GDM1 (cell line): ENCODE data around the gene TIRAP.
"Not testable (repeated sequence)": the region's sequence is repeated elsewhere in the genome, so short reads cannot be mapped to it uniquely, and the experiment has no call there.

Experiments used
- DNase-seq: peaks from one replicate; lab custom pipeline; 2025; lab: John Stamatoyannopoulos, UW

Gene TIRAP, protein sequence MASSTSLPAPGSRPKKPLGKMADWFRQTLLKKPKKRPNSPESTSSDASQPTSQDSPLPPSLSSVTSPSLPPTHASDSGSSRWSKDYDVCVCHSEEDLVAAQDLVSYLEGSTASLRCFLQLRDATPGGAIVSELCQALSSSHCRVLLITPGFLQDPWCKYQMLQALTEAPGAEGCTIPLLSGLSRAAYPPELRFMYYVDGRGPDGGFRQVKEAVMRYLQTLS

DNA sequence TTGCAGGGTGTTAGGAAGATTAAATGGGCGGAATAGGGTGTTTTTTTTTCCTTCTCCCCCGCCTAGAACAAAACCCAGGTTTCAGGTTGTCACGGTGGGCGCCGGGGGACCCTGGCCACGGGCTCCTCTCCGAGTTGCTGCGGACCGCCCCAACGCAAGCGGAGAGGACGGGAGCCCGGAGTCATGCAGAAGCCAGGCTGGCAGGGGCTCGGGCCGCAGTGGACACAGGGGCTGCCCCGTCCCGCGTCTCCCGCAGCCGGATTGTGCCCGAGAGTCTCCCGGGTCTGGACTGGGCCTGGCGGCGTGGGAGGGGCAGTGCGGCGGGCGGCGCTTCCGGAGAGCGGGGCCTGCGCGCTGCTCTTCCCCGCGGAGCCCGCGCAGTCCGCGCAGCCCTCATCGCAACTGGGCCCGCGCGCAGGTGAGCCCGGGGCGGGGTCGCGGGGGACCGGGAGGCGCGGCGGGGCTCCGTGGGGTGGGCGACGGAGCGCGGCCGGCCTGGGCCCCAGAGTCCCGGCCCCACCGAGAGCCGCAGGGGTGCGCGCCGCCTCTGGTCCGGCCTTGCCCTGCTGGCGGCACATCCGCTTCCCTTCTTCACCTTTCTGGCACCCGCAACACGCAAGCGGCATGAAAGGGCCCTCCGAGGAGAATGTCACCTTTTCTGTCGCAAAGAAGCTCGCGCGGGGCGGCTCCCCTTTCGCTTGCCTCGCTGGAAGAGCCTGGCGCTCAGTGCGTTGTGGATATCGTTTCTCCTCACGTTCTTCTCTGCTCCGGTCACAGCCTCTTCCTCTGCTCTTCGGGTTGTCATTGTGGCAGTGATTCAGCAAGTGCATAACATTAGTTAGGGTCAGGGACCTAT is at the start of gene TIRAP:
Gene TIRAP, plus strand, starts transcription at position 358 of the 856 bp plus-strand sequence. CDS start 7,802 bp downstream, outside the sequence.
- no peak for DNase-seq

DNA sequence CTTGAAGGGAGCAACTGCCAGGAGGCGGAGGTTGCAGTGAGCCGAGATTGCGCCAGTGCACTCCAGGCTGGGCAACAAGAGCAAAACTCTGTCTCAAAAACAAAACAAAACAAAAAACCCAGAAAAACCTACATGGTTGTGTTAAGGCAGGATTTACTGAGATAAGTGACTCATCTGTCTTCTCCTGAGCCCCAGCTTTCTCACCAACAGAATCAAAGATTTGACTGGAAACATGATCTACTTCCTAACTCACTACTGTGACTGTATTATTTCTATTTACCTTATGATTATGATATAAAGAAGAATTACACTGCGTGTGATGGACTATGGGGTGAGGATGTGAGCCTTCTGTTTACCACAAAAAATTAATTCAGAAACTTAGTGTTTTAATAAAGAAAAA is 49.5 kb upstream of the TIRAP start:
- DNase-seq, result no peak

DNA sequence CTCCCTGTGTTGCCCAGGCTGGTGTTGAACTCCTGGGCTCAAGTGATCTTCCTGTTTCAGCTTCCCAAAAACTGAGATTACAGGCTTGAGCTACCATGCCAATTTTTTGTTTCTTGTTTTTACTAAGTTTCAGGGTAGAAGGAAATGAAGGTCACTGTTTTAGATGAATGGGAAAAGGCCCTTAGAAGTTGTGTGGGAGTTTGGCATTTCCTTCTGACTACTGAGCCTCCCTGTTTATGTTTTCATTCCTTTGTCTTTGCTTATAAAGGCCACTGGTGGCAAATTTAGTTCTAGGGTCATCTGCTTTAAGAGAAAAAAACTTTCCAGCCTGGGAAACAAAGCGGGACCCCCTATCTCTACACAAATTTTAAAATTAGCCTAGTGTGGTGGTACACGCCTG is 36.3 kb upstream of the TIRAP start:
- no peak for DNase-seq

DNA sequence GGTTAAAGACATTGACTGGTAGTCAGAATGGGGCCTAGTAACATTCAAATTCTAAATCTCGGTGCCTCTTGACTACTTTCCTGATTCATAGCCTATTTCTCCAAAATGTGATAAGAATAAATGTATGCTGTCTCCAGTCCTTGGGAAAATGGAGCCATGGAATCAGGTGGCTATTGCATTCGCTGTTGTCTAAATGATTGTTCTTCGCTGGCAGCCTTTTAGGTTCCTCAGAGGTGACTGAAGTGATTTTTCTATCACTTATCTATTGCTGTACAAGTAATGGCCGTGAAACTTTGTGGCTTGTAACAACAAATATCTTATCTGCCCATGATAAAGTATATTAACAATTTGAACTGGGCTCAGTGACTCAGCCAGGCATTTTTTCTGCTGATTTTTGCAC is 29.6 kb upstream of the TIRAP start:
- no peak for DNase-seq

DNA sequence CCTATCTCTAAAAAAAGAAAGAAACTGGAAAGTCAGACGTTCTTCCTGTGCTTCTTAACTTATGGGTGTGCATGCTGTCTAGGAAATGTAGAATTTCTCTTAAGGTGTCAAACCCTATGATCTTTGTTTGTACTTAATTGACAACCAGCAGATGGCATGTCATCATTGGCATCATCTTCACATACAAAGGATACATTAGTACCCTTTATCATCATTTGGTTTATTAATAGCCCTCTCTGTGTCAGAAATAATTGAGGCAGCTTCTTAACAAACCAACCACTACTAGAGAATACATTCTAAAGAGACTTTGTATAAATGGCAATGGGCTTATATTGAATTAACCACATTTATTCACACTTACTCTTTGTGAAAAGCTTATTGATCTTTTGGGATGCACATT is 28.1 kb upstream of the TIRAP start:
- no peak for DNase-seq

DNA sequence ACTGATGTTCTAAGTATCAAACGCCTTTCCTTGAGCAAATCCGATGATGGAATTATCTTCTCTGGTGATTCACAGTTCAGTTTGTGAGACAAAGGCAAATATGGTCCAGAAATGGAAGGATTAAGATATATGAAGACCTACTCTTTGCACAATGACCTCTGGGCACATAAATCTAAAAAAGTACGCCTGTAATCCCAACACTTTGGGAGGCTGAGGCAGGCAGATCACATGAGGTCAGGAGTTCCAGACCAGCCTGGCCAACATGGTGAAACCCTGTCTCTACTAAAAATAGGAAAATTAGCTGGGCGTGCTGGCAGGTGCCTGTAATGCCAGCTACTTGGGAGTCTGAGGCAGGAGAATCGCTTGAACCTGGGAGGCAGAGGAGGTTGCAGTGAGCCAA is 27.4 kb upstream of the TIRAP start:
- DNase-seq, result not testable (repeated sequence)

DNA sequence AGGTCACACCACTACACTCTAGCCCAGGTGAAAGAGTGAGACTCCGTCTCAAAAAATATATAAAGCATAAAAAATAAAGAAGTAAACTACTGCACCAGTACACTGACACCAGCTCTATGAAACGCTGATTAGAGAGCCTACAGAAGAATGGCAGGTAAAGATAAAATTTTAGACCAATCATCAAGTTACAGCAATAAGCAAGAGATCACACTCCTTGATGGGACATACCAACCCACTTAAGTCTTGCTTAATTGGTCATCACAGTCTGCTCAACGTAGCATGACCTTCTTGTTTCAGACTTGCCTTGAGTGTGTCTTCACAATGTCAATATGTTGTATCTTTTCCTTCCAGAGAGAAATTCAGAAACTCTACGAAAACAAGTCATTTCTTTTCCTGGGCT is 26.7 kb upstream of the TIRAP start:
- DNase-seq, result no peak

DNA sequence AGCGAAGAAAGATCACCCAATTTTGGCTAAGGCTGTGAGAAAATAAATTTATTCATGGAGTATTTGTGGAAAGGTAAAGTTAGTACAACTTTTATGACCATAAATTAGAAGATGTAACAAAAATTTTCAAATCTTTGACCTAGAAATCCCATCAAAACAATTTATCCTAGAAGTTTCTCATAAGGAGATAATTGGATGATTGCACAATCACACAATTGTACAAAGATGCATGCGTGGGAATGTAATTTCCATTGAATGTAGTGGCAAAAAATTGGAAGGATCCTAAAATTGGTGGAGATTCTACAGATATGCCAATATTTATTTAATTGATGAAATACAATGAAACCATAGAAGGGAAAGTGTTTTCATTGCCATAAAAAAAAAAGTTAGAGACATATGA is 25.7 kb upstream of the TIRAP start:
- no peak for DNase-seq

DNA sequence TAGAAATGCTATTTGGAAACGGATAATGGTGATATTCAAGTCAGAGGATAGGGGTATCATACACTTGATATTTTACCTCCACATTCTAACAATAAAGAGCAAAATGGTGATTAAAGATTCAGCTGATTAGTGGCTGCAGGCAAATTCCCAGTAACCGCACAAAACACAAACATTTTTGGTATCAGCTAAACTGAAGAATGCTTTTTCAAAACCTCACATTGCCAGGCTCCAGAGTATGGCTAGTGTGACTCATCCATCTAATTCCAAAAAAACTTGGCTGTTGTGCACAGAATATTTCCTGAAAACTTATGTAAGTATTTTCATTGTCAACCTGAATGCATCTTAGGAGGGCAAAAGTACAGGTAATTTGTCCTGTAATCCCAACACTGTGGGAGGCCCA is 25.1 kb upstream of the TIRAP start:
- DNase-seq, result no peak

DNA sequence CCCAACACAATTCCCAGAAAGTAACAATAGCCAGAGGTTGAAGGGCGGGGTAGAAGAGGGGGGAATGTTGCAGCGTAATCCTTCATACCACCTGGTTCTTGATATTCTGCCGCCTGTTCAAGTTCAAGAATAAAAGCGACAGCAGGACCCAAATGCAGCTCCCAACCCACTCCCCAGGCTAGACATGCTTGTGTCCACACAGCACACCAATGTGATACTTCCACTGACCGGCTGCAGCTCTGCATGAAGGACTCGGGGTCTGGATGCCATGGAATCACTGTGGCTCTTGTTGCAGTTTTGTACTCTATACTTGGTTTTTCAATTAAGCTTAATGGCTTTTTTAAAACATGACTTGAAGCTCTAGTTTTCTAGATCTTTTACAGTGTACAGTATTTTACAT is 20.7 kb upstream of the TIRAP start:
- no peak for DNase-seq

DNA sequence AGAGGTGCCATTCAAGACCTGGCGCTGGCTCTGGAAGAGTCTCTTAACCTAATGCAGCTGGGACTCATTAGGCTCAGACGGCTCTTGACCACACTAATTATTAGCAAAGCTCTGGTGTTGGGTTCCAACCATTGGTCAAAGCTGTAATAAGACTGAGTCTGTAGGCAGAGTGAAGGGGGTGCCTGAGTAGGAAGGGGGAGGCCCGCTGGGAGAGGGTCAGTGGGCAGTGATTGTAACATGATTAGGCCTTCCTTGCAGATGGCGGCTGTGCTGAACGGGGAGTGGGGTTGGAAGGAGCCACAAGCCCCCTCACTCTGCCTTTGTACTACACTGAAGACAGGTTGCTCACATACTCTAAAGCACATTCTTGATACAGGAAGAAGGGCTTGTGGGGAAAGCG is 19.4 kb upstream of the TIRAP start:
- DNase-seq, result no peak

DNA sequence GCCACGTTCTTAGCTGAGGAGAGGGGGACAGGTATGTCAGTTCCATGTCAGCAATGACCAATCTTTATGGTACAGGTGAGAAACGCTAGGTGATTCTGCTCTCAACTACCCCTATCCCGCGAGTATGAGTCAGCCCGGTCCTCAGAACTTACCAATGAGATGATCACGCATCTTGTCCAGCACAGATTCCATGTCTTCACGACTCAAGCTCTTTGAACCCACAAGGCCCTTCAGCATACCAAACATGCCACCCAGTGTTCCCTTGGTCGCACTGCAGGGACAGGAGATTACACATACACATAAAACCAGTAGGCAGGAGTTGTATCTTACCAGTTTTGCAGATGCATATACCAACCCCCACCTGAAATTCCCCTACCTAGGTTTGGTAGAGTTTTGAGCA is 17.1 kb upstream of the TIRAP start:
- DNase-seq, result no peak

DNA sequence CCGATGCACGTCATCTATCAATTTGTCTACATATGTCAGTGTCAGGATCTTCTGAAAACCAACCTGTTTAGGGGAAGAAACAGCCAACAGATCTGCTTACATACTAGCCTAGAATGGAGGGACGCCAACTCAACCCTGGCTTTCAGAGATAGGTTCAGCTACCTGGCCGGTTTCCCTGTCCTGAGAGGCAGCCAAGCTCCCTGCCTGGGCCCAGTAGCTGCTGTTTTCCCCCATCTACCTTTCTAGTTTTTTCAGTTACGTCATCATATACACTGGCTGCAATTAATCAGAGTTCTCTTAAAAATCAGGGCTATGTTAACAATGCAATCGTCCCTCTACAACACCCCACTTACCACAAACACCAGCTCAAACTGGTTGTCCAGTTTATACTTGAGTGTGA is 15.2 kb upstream of the TIRAP start:
- DNase-seq, result no peak

DNA sequence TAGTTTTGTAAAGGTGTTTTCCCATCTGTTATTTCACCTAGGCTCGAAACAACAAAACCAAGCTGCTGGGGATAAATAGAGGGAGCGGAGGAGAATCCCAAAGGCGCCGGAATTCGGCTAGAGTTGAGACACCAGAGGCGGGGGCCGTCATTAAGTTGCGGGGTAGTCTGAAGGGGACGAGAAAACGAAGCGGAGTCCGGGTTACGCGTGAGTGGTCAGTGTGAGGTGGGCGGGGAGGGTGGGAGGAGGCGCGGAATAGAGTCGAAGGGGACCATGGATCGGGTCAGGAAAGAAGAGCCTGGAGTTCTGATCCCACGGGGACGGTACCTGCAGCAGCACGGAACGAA is 14.6 kb upstream of the TIRAP start:
- no peak for DNase-seq

DNA sequence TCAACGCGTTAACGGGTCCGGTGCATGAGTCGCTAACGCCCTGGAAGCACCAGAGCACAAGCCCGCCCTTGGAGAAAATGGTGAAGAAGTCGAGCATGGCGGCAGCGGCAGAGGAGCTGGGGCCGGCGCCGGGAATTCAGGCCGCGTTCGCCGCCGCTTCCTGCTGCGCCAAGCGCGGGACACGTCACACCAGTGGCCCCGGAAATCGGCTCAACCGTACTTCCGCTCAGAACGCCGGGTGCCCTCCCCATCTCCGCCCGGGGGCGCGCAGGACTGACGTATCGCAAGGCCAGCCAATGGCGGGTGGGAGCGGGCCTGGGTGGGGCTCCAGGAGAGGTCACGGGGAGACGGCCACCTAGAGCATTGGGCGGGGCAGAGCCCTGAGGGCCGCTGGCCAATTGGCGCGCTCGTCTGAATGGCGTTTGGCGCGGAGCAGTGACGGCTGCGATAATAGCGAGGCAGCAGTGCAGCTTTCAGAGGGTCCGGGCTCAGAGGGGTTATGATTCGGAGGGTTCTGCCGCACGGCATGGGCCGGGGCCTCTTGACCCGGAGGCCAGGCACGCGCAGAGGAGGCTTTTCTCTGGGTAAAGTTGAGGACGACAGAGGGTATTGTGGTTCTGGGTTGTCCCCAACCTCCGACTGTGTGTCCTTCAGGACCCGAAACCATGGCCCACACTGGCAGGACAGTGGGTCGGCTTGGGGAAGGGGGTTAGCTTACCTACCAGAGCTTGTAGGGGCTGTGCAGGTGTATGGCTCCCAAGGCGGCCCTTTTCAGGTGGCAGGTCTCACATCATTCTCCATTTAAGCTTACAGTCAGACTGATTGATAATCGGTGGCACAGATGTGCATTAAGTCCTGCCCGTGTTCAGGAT is 13.9 kb upstream of the TIRAP start, which contains the start of the genes FOXRED1 and SRPRA:
Gene FOXRED1, plus strand, starts transcription at position 447 of the 872 bp plus-strand sequence. Its CDS starts 53 bp downstream, at position 500.
Gene SRPRA, minus strand, starts transcription at position 188 of the 872 bp plus-strand sequence. Its CDS starts 91 bp downstream, at position 97.
- peak; percentile 98 for DNase-seq

DNA sequence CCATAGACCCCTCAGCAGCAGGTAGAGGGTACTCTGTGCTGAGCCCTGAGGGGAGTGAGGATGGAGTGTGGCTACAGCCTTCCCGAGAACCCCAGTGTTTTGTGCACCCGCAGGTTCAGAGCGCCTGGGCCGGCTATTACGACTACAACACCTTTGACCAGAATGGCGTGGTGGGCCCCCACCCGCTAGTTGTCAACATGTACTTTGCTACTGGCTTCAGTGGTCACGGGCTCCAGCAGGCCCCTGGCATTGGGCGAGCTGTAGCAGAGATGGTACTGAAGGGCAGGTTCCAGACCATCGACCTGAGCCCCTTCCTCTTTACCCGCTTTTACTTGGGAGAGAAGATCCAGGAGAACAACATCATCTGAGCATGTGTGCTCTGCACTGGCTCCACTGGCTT is 5.6 kb upstream of the TIRAP start:
- no peak for DNase-seq

DNA sequence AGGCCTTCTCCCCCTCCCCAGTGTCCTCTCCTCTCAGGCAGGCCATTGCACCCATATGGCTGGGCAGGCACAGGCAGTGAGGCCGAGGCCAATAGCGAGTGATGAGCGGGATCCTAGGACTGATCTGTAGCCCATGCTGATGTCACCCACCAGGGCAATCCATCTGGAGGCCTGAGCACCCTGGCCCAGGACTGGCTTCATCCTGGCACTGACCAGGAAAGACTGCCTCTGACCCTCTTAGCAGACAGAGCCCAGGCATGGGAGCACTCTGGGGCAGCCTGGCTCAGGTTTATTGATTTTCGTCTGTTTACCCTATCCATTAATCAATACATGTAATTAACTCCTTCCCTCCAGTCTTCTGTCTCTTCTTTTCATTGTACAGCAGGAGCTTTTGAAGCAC is 5.1 kb upstream of the TIRAP start:
- no peak for DNase-seq

DNA sequence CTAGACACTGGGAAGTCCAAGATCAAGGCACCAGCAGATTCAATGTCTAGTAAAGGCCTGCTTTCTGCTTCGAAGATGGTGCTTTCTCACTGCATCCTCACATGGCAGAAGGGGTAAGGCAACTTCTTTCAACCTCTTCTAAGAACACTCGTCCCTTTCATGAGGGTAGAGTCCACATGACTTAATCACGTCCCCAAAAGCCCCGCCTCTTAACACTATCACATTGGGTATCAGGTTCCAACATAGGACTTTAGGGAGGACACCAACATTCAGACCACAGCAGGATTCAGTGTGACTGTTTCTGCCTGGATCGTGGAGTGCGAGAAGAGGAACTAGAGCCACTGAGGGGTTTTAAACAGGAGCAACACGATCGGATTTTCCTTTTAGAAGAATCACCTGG is 3.7 kb upstream of the TIRAP start:
- DNase-seq, result no peak

DNA sequence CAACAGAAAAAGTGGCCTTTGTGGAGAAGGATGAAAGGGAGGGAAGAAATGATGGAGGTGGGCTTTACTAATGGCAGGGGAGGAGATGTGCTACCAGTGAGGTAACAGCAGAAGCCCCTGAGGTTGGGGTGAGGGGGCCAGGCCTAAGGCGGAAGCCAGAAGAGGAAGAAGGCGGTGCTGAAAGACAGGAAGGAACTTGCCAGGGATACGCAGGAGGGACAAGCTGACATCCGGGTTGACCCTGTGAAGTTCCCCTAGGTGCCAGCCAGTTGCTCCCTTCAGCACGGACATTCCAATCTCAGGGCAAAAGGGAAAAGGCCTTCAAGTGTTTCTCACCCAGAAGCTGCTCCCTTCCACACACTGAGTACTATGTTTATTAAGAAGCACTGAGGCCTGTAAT is 2.3 kb upstream of the TIRAP start:
- peak; percentile 49 for DNase-seq

DNA sequence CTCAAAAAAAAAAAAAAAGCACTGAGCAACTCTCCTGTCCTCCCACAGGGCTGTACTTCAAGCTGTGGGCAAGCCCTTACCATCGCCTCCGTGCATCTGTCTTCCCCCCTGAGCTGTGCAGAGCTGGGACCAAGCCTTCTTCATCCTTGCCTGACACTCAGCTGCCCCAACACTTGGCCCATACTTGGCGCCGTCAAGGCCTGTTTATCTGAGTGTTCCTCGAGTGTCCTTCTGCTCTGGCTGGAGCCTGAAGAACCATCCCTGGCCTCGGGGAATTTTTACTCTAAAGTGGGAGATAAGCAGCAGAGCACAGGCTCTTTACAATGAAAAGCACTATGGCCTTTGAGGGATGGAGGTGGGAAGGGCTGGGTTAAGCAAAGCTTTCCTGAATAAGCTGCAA is 1.6 kb upstream of the TIRAP start:
- DNase-seq, result no peak

DNA sequence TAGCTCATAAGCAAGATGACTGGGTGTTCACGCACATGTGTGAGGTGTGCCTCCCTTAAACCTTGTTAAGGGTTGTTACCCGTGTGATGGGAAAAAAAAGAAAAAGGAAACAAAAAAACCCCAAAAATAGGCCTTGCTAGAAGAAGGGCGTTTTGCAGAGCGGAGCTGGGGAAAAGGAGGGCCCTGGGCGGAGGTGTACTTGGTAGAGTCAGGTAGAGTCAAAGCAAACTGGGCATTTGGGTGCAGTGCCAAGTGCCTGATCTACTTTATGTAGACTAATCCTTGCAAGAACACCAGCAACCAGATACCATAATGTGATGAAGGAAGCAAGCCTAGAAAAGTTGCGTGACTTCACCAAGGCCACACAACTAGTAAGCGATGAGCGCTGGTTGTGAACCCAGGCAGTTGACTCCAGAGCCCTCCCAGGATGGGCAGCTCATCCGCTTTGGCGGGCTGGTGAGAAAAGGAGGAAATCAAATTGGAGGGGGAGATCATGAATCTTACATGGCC is 1.2 kb upstream of the TIRAP start:
- DNase-seq, result no peak

DNA sequence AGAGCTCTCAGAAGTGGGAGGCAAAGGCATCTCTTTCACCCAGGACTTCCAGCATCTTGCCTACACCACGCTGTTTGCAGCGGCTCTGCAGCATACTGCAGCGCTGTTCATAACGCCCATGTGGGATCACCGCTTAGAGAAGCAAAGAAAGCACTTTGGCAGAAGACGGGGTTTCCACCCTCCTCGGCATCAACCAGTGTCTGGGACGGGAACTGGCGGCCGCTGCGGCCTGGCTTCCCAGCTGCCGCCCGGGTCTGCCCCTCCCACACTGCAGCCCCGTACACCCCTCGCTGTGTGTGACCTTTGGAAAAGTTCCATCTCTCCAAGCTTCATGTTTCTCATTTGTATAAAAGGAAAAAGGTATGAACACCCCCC is 545 bp upstream of the TIRAP start:
- no peak for DNase-seq
